GM10248 (cell line): Measurements from ENCODE around the gene LRRC32.

Source experiments
- CTCF ChIA-PET: fragments of 300-600 bp; sonication (Branson Sonifier 250); formaldehyde crosslinking; extraction: SDS; loops from one replicate; lab custom pipeline; 2021; ENCODE audit warnings: antibody characterized with exemption; lab: Yijun Ruan, JAX
- POLR2A ChIA-PET: fragments of 350-650 bp; sonication (Branson Sonifier 250); formaldehyde crosslinking; extraction: SDS; loops from one replicate; lab custom pipeline; 2020; ENCODE audit warnings: antibody characterized with exemption; lab: Yijun Ruan, JAX
- DNase-seq: peaks from one replicate; pipeline ENCODE4 v3.0.0; 2012; ENCODE audit errors: extremely low spot score
- CTCF ChIP-seq: IDR thresholded peaks from 2 replicates; pipeline ENCODE4 v1.5.1; 2012; ENCODE audit warnings: mild to moderate bottlenecking, low read depth; ENCODE audit errors: extremely low read depth, missing control alignments, control extremely low read depth

LRRC32 gene

GRCh38 chr11:76695771-76696170 lies 25.2 kb upstream of the LRRC32 start:
- ChIA-PET CTCF (no interaction called here), POLR2A (no interaction called here)
- no peak for DNase-seq
- no peak for TF ChIP-seq CTCF

DNA sequence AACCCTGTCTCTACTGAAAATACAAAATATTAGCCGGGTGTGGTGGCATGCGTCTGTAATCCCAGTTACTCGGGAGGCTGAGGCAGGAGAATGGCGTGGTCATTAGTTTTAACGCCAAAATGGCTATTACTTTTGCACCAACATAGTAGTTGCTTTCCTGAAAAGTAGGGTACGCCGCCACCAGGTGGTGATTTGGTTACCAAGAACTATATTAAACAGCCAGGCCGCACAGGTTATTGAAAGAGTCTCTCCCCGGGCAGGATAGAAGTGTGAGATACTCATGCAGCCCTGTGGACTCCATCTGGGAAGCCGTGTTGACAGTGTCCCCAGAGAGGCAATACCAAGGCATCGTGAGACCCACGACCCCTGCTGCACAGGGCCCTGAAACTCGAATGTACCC lies 24.6 kb upstream of the LRRC32 start:
- POLR2A ChIA-PET = no interaction called here

DNA sequence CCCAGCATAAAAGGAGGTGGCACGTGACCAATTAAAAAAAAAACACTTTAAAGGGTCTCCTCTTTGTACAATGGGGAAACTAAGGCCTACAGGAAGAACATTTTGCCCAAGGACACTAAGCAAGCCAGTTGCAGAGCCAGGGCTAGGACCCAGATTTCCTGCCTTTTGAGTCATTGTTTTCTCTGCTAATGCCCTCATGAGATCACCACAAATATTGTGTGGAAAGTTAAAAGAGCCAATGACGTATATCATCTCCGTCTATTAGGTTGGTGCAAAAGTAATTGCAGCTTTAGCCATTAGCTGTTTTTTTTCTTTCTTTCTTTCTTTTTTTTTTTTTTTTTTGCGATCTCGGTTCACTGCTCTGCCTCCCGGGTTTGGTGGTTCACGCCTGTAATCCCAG lies 24.1 kb upstream of the LRRC32 start:
- POLR2A ChIA-PET = interaction anchor here (0.6 kb wide), 1 partner anchor 270 kb away, joined by 4 read pairs; no protein-coding TSS in a partner anchor
- no peak for TF ChIP-seq CTCF
- CTCF ChIA-PET = interaction anchor here (1.5 to 1.9 kb wide), 2 partner anchors 14 to 27 kb away, joined by 3 to 6 read pairs; no protein-coding TSS in a partner anchor
- DNase-seq = no peak

More for the DNA sequence above, 24.6 kb upstream of the LRRC32 start:
- no peak for TF ChIP-seq CTCF
- CTCF ChIA-PET = no interaction called here
- DNase-seq = no peak

DNA sequence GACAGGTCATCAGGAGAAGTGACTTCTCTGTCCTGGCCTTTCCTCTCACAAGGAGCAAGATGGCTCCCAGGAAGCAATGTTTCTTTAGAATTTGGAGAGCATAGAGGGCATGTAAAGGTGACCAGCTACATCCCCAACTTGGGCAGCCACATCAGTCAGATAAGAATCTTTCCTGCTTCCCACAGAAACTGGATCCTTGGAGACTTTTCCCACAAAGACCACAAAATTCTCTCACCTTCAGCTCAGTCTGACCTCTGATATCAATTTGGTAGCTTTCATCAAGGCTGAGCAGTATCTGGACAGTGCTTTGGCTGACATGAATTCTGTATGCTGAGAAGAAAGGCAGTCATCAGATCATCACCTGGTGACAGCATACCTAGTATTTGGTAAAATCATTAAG lies 23.3 kb upstream of the LRRC32 start:
- ChIA-PET CTCF (interaction anchor here (0.8 to 1.9 kb wide), 6 partner anchors 10 to 95 kb away, joined by 3 to 6 read pairs (median 4); no protein-coding TSS in a partner anchor), POLR2A (no interaction called here)
- TF ChIP-seq CTCF = no peak
- no peak for DNase-seq

GRCh38 chr11:76692956-76693355 lies 22.4 kb upstream of the LRRC32 start:
- CTCF ChIA-PET = interaction anchor here (1.0 to 1.9 kb wide), 2 partner anchors 12 to 13 kb away, joined by 3 to 6 read pairs; no protein-coding TSS in a partner anchor
- no peak for DNase-seq
- POLR2A ChIA-PET = no interaction called here
- no peak for TF ChIP-seq CTCF

DNA sequence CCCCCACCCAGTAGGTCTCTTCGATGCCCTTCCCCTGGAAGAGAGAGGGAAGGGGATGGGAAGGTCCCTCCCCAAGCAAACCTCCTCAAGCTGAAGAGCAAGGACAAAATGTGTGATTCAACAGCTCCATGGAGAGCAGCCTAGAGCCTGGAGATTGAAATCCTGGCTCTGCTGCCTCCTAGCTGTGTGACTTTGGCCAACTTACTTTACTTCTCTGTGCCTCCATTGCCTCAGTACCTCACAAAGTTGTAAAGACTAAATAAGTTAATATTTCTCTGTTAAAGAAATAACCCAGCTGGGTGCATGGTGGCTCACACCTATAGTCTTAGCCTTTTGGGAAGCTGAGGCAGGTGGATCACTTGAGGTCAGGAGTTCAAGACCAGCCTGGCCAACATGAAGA lies 21.1 kb upstream of the LRRC32 start:
- CTCF ChIA-PET = interaction anchor here (0.9 to 2.2 kb wide), 4 partner anchors 9 to 30 kb away, joined by 3 to 10 read pairs (median 3); no protein-coding TSS in a partner anchor
- no peak for DNase-seq
- no peak for TF ChIP-seq CTCF
- POLR2A ChIA-PET = interaction anchor here (0.6 kb wide), 1 partner anchor 37 kb away, joined by 4 read pairs; no protein-coding TSS in a partner anchor

DNA sequence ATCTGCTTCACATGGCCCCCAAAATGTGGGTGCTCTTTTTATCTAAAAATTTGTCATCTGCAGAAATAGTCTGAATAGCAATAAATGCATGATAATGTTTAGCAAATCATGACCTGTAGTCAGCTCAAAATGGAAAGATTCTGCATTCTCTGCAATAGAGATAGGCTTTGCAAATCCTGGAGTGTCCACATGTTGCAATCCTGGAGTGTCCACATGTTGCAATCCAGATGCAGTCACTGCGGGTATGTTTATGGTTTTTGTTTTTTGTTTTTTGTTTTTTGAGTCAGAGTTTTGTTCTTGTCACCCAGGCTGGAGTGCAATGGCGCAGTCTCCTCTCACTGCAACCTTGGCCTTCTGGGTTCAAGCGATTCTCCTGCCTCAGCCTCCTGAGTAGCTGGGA lies 20.2 kb upstream of the LRRC32 start:
- no peak for DNase-seq
- CTCF ChIA-PET = interaction anchor here (0.9 to 2.2 kb wide), 2 partner anchors 11 to 483 kb away, joined by 3 to 10 read pairs; no protein-coding TSS in a partner anchor
- TF ChIP-seq CTCF = no peak
- POLR2A ChIA-PET = no interaction called here
